ENCODE measurements around the gene CALHM5.
"Not testable (repeated sequence)": the region's sequence is repeated elsewhere in the genome, so short reads cannot be mapped to it uniquely, and the experiment has no call there.

The CALHM5 gene, protein sequence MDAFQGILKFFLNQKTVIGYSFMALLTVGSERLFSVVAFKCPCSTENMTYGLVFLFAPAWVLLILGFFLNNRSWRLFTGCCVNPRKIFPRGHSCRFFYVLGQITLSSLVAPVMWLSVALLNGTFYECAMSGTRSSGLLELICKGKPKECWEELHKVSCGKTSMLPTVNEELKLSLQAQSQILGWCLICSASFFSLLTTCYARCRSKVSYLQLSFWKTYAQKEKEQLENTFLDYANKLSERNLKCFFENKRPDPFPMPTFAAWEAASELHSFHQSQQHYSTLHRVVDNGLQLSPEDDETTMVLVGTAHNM

GRCh38 chr6:116511424-116512110 is at the start of gene CALHM5:
Gene CALHM5 (plus strand): TSS chr6:116511639. CDS start chr6:116511697, 58 bp downstream.
- DNase-seq, result peak; percentile 85

- DNase-seq, result peak; percentile 69
Measured at GRCh38 chr6:116461932-116462885, 49.2 kb upstream of the CALHM5 start.

DNA sequence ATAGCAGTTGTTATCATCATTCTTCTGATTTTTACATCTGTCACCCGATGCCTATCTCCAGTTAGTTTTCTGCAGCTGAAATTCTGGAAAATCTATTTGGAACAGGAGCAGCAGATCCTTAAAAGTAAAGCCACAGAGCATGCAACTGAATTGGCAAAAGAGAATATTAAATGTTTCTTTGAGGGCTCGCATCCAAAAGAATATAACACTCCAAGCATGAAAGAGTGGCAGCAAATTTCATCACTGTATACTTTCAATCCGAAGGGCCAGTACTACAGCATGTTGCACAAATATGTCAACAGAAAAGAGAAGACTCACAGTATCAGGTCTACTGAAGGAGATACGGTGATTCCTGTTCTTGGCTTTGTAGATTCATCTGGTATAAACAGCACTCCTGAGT is 48.1 kb upstream of the CALHM5 start:
- DNase-seq, result no peak

DNA sequence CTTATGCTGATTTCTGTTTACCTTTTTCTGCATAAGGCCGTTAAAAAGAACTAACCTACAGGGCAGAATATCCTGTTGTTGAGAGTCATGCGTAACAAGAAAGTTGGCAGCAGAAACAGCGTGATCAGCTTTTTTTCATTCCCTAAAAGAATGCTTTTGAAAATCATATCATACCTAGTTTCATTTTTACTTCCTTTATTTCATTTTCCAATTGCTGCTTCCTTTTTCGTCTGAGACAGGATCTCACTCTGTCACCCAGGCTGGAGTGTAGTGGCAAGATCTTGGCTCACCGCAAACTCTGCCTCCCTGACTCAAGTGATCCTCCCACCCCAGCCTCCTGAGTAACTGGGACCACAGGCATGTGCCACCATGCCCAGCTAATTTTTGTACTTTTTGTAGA is 46.2 kb upstream of the CALHM5 start:
- DNase-seq, result no peak

DNA sequence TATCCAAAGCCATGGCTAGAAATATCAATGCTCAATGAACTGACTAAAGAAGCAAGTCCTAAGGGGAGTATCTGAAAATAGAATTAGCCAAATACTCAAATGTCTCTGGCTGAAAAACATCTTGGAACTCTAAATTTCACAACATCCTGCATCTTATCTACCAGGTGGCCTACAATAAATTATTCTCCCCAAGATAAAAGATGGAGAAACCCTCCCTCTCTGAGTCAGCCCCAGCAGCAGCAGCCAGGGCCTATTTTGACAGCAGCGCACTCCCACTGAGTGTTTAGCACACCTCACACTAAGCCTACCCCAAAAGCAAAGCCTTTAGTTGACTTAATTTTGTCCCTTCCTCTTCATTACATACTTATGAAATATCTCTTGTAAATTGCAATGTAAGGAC is 44.3 kb upstream of the CALHM5 start:
- no peak for DNase-seq

GRCh38 chr6:116467514-116467913 is 43.9 kb upstream of the CALHM5 start:
- no peak for DNase-seq

GRCh38 chr6:116468293-116468692 is 43.1 kb upstream of the CALHM5 start:
- no peak for DNase-seq

GRCh38 chr6:116471531-116471930 is 39.9 kb upstream of the CALHM5 start:
- no peak for DNase-seq

DNA sequence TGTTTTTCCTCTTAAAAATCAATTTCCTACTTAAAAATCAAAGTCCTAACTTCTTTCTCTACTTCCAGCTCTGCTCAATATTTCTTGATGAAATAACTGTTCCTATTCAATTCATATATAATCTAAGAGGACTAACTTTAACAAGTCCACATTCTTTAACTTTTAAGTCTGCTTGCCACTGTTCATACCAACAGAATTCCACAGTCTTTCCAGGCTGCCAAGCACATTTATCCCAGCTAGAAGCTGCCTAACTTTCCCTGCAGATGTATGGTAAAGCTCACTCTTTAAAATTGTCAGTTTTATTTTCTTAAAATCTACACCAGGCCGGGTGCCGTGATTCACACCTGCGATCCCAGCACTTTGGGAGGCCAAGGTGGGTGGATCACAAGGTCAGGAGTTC is 38.7 kb upstream of the CALHM5 start:
- no peak for DNase-seq

- no peak for DNase-seq
Measured at GRCh38 chr6:116475141-116475540, 36.3 kb upstream of the CALHM5 start.

- peak; percentile 30 for DNase-seq
Measured at GRCh38 chr6:116476002-116476678, 35.3 kb upstream of the CALHM5 start.

DNA sequence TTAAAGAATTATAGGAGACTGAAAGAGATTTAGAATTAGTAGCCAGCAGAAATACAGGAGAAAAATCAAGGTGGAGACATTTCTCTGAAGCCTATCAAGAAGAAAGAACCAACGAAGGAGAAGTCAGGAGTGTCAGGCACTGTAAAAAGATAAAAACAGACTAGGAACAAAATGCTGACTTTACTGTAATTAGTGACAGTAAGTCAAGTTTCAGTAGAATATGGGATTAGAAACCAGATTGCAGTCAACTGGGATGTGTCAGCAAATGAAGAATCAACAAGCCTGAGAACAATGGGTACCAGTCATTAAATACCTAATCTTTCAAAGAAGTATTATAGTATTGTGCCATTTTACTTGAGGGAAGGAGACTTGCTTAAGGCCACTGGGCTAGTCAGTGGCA is 28.7 kb upstream of the CALHM5 start:
- DNase-seq, result no peak

DNA sequence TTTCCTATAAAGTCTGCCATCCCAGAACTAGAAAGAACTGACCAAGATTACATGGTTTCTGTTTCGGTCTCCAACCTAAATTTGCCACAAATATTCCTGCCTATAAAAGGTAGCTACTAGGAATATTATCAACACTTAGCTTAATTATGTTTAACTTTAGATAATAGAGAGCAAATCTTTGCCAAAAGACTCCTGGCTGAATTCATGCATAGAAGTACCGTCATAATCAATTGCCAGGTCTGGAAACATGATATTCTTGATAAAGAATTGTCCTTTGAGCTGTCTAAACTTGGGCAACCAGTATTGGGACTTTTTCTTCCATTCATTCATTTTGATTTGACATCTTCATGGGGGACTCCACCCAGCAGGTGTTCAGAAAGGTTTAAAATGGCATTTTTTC is 27.8 kb upstream of the CALHM5 start:
- DNase-seq, result no peak

DNA sequence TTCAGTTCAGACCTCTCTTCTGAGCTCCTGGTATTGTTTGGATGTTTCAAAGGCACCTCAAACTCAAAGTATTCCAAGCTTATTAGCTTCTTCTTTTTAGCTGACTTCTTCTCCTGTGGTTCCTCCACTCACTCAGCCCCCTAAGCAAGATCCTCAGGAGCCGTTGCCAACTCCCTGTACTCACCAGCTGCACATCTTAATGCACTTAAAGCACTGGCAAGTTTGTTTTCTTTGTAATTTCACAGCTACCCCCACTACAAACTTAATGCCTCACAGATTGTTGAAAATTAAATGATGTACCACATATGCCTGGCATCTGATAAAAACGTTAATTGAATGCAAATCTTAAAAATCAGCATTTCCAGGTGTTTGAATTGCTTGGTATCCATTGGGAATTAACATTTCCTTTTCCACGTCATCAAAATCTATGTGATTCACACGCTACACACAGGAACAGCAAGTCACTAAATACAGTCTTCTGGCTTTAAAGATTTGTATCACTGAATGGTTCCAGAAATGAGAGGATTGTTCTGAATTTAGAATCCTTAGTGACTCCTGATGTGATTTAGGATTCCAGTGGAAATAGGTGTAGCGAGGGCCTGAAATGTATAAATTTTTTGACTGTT is 25.8 kb upstream of the CALHM5 start:
- DNase-seq, result peak; percentile 38

- DNase-seq, result no peak
Measured at GRCh38 chr6:116491610-116492330, 19.7 kb upstream of the CALHM5 start.

DNA sequence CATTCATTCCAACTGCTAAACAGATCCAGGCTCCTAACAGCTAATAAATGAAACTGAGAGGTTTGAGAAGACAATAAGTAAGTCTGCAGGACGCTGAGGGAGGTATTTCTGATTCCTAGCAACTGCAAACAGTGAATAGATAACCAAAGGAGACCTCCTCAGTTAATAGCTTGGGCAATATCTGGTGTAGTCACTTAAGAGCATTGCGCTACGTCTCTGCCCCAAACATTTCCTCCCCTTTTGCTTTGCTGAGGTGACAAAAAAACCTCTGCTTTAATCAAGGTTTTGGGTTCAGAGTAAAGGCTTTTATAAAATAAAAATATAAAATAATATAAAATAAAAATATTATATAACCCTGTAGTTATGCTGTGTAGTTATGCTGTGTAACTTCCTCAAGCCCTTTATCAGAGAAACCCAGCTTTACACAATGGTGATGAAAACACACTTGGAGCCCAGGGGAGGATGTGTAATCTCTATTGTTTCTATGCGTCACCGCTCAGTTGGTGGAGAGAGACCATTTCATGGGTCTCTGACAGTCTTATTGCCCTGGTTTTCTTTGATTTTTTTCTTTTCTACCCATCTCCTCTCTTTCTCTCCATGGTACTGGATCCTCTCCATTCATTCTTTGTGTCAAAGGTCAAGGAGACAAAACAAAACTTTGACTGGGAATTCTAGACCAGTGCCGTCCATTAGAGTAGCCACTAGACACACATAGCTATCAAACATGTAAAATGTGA is 18.9 kb upstream of the CALHM5 start:
- DNase-seq, result no peak

- DNase-seq, result not testable (repeated sequence)
Measured at GRCh38 chr6:116495161-116495560, 16.3 kb upstream of the CALHM5 start.

DNA sequence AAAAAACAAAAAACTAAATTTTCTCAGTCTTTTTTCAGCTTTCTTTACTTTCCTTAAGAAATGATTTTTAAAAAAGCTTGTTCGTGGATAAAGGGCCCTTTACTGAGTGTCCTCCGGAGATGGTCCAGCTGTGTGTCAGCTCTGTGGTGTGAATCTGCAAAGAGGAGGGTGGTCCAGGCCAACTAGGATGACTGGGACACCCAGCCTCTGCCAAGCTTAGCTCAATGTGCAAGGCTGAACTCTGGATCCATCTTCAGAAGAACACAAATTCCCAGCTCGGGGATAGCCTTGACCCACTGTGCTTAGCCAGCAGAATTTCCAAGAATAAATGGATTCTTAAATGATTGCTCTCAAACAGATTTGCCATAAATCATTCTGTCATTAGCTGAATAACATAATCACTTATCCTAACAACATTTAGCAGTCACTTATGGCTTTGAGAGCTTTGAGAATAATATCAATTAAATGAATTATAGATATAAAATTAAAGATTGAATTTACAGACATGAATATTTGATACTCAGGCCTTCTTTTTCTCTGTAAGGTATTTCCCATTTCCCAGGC is 14.2 kb upstream of the CALHM5 start:
- DNase-seq, result no peak

DNA sequence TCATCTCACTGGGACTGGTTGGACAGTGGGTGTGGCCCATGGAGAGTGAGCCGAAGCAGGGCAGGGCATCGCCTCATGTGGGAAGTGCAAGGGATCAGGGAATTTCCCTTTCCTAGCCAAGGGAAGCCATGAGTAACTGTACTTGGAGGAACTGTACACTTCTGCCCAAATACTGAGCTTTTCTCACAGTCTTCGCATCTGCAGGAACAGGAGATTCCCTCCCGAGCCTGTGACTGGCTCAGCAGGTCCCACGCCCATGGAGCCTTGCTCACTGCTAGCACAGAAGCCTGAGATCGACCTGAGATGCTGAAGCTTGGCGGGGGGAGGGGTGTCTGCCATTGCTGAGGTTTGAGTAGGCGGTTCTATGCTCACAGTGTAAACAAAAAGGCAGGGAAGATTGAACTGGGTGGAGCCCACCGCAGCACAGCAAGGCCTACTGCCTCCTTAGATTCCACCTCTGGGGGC is 10.4 kb upstream of the CALHM5 start:
- DNase-seq, result no peak

GRCh38 chr6:116507324-116507723 is 4.1 kb upstream of the CALHM5 start:
- no peak for DNase-seq
